NCI-H2029 treated with DMSO at 0.1 percent for 48 hours (cell line): ENCODE results near the gene RIMBP3C.
"Not testable (repeated sequence)": the region's sequence is repeated elsewhere in the genome, so short reads cannot be mapped to it uniquely, and the experiment has no call there.

Source experiments
- DNase-seq: peaks from one replicate; lab custom pipeline; 2025; lab: John Stamatoyannopoulos, UW

RIMBP3C gene

GRCh38 chr22:21551361-21551760 is at the start of gene RIMBP3C:
RIMBP3C (minus strand) TSS chr22:21551461; CDS start chr22:21550976, 485 bp downstream.
- not testable (repeated sequence) for DNase-seq

- no peak for DNase-seq
Measured at GRCh38 chr22:21599053-21599893, 48.0 kb upstream of the RIMBP3C start.

- no peak for DNase-seq
Measured at GRCh38 chr22:21598302-21598701, 47.0 kb upstream of the RIMBP3C start.

- not testable (repeated sequence) for DNase-seq
Measured at GRCh38 chr22:21596356-21597135, 45.3 kb upstream of the RIMBP3C start.

- no peak for DNase-seq
Measured at GRCh38 chr22:21594865-21595452, 43.7 kb upstream of the RIMBP3C start.

- no peak for DNase-seq
Measured at GRCh38 chr22:21593406-21594232, 42.4 kb upstream of the RIMBP3C start.

GRCh38 chr22:21592422-21592821 is 41.2 kb upstream of the RIMBP3C start:
- DNase-seq: no peak

GRCh38 chr22:21591695-21592094 is 40.4 kb upstream of the RIMBP3C start:
- DNase-seq: peak; percentile 69

GRCh38 chr22:21590809-21591641 is 39.8 kb upstream of the RIMBP3C start:
- no peak for DNase-seq

GRCh38 chr22:21589396-21589795 is 38.1 kb upstream of the RIMBP3C start:
- DNase-seq: no peak

GRCh38 chr22:21587803-21588611 is 36.7 kb upstream of the RIMBP3C start:
- DNase-seq: no peak

GRCh38 chr22:21585389-21585788 is 34.1 kb upstream of the RIMBP3C start:
- DNase-seq: no peak

- DNase-seq: peak; percentile 68
Measured at GRCh38 chr22:21582801-21583740, 31.8 kb upstream of the RIMBP3C start.

- DNase-seq: not testable (repeated sequence)
Measured at GRCh38 chr22:21581009-21581713, 29.9 kb upstream of the RIMBP3C start.

GRCh38 chr22:21580623-21581007 is 29.4 kb upstream of the RIMBP3C start:
- not testable (repeated sequence) for DNase-seq

GRCh38 chr22:21579474-21579851 is 28.2 kb upstream of the RIMBP3C start:
- no peak for DNase-seq

- DNase-seq: no peak
Measured at GRCh38 chr22:21573750-21574494, 22.7 kb upstream of the RIMBP3C start.
